IgD-negative memory B cell (primary cell): ENCODE results near the gene PHTF2. TPM values are rescaled to one million over a fixed set of nuclear protein-coding genes. Genes with fewer than 3 reads are reported as not detected.

ENCODE experiments used
- H3K27ac Mint-ChIP-seq, 3 donors: one replicate each; pipeline ENCODE4 v1.8.0; 2020 to 2022; ENCODE audit warnings: mild to moderate bottlenecking in 3 of 3, mixed read lengths in 3 of 3, moderate library complexity in 1 of 3
- H3K27me3 Mint-ChIP-seq: one replicate; pipeline ENCODE4 v1.8.0; 2021; ENCODE audit warnings: mixed read lengths
- H3K36me3 Mint-ChIP-seq: one replicate; pipeline ENCODE4 v1.8.0; 2020; ENCODE audit warnings: mild to moderate bottlenecking, mixed read lengths
- H3K4me1 Mint-ChIP-seq, 3 donors: one replicate each; pipeline ENCODE4 v1.8.0; 2020 to 2022; ENCODE audit warnings: mixed read lengths in 3 of 3, mild to moderate bottlenecking in 1 of 3
- H3K4me3 Mint-ChIP-seq, 4 donors: one replicate each; pipeline ENCODE4 v1.8.0; 2020 to 2022; ENCODE audit warnings: mild to moderate bottlenecking in 4 of 4, mixed read lengths in 4 of 4, moderate library complexity in 3 of 4
- H3K9me3 Mint-ChIP-seq, 3 donors: one replicate each; pipeline ENCODE4 v1.8.0; 2020 to 2021; ENCODE audit warnings: mixed read lengths in 3 of 3, mild to moderate bottlenecking in 1 of 3
- polyA plus RNA-seq: library from polyadenylated mRNA; unstranded; fragments of 300-500 nt; fragmentation: Illumina TruSeq; gene quantifications from one replicate; pipeline ENCODE4 v1.2.3, GENCODE V29; 2021

Gene PHTF2
- polyA plus RNA-seq, 1 donor from 2014 or later: 23.3 TPM

GRCh38 chr7:77930496-77930895 is 131.9 kb downstream of the PHTF2 start:
- Mint-ChIP-seq H3K4me1 (peaks cover 6 to 14% (median 12%) of the 10 kb centered on the region in 3 donors), H3K4me3 (no peak overlapping the region), H3K36me3 (peaks cover 8% of the 10 kb centered on the region), H3K9me3 (no peaks in the 10 kb centered on the region), H3K27me3 (no peaks in the 10 kb centered on the region), H3K27ac (no peak overlapping the region)

- Mint-ChIP-seq H3K9me3 (no peaks in the 10 kb centered on the region), H3K27ac (peak overlapping the region in 2 of 3 donors; percentile 2 to 8), H3K4me1 (peaks cover 11 to 18% (median 16%) of the 10 kb centered on the region in 3 donors), H3K36me3 (peaks cover 8% of the 10 kb centered on the region), H3K4me3 (no peak overlapping the region), H3K27me3 (no peaks in the 10 kb centered on the region)
Measured at GRCh38 chr7:77931841-77932240, 133.3 kb downstream of the PHTF2 start.

GRCh38 chr7:77933394-77933793 is 134.8 kb downstream of the PHTF2 start:
- H3K27me3 Mint-ChIP-seq: no peaks in the 10 kb centered on the region
- H3K36me3 Mint-ChIP-seq: peaks cover 6% of the 10 kb centered on the region
- H3K4me1 Mint-ChIP-seq: peaks cover 11 to 18% (median 16%) of the 10 kb centered on the region in 3 donors
- H3K4me3 Mint-ChIP-seq: peak overlapping the region in 1 of 4 donors; percentile 53
- no peaks in the 10 kb centered on the region for H3K9me3 Mint-ChIP-seq
- H3K27ac Mint-ChIP-seq: peak overlapping the region in 1 of 3 donors; percentile 48

- H3K27ac Mint-ChIP-seq: peak overlapping the region; percentile 43 to 75 (median 53)
- peaks cover 11 to 20% (median 14%) of the 10 kb centered on the region in 3 donors for H3K4me1 Mint-ChIP-seq
- no peaks in the 10 kb centered on the region for H3K9me3 Mint-ChIP-seq
- H3K36me3 Mint-ChIP-seq: no peaks in the 10 kb centered on the region
- H3K4me3 Mint-ChIP-seq: no peak overlapping the region
- H3K27me3 Mint-ChIP-seq: no peaks in the 10 kb centered on the region
Measured at GRCh38 chr7:77935652-77936348, 137.2 kb downstream of the PHTF2 start.

GRCh38 chr7:77940647-77941046 is 142.1 kb downstream of the PHTF2 start:
- no peak overlapping the region for H3K27ac Mint-ChIP-seq
- H3K9me3 Mint-ChIP-seq: no peaks in the 10 kb centered on the region
- no peak overlapping the region for H3K4me3 Mint-ChIP-seq
- H3K4me1 Mint-ChIP-seq: peaks cover 5 to 13% (median 7%) of the 10 kb centered on the region in 3 donors
- no peaks in the 10 kb centered on the region for H3K27me3 Mint-ChIP-seq
- no peaks in the 10 kb centered on the region for H3K36me3 Mint-ChIP-seq

- Mint-ChIP-seq H3K36me3 (no peaks in the 10 kb centered on the region), H3K4me3 (no peak overlapping the region), H3K27ac (no peak overlapping the region), H3K27me3 (no peaks in the 10 kb centered on the region), H3K4me1 (peaks cover 3 to 10% (median 5%) of the 10 kb centered on the region in 3 donors), H3K9me3 (no peaks in the 10 kb centered on the region)
Measured at GRCh38 chr7:77942431-77942830, 143.9 kb downstream of the PHTF2 start.

GRCh38 chr7:77944183-77945182 is 145.9 kb downstream of the PHTF2 start:
- Mint-ChIP-seq H3K36me3 (no peaks in the 10 kb centered on the region), H3K27ac (peak overlapping the region in 2 of 3 donors; percentile 42 to 47), H3K4me3 (no peak overlapping the region), H3K27me3 (no peaks in the 10 kb centered on the region), H3K9me3 (no peaks in the 10 kb centered on the region), H3K4me1 (peaks cover 3 to 10% (median 5%) of the 10 kb centered on the region in 3 donors)

GRCh38 chr7:77950548-77950947 is 152.0 kb downstream of the PHTF2 start:
- Mint-ChIP-seq H3K4me1 (peaks cover 0 to 2% (median 0%) of the 10 kb centered on the region in 3 donors), H3K4me3 (no peak overlapping the region), H3K27me3 (no peaks in the 10 kb centered on the region), H3K9me3 (no peaks in the 10 kb centered on the region), H3K36me3 (no peaks in the 10 kb centered on the region), H3K27ac (no peak overlapping the region)

GRCh38 chr7:77954773-77955555 is 156.4 kb downstream of the PHTF2 start:
- Mint-ChIP-seq H3K4me1 (peaks cover 0 to 2% (median 0%) of the 10 kb centered on the region in 3 donors), H3K36me3 (no peaks in the 10 kb centered on the region), H3K27ac (no peak overlapping the region), H3K9me3 (no peaks in the 10 kb centered on the region), H3K27me3 (no peaks in the 10 kb centered on the region), H3K4me3 (no peak overlapping the region)

- H3K27me3 Mint-ChIP-seq: no peaks in the 10 kb centered on the region
- H3K27ac Mint-ChIP-seq: no peak overlapping the region
- peaks cover 6% of the 10 kb centered on the region for H3K36me3 Mint-ChIP-seq
- no peak overlapping the region for H3K4me3 Mint-ChIP-seq
- H3K4me1 Mint-ChIP-seq: no peaks in the 10 kb centered on the region
- peaks cover 0 to 2% (median 0%) of the 10 kb centered on the region in 3 donors for H3K9me3 Mint-ChIP-seq
Measured at GRCh38 chr7:77958436-77958835, 159.9 kb downstream of the PHTF2 start.

- no peak overlapping the region for H3K27ac Mint-ChIP-seq
- H3K9me3 Mint-ChIP-seq: peaks cover 0 to 2% (median 0%) of the 10 kb centered on the region in 3 donors
- no peaks in the 10 kb centered on the region for H3K27me3 Mint-ChIP-seq
- peaks cover 0 to 2% (median 0%) of the 10 kb centered on the region in 3 donors for H3K4me1 Mint-ChIP-seq
- peaks cover 6% of the 10 kb centered on the region for H3K36me3 Mint-ChIP-seq
- no peak overlapping the region for H3K4me3 Mint-ChIP-seq
Measured at GRCh38 chr7:77959080-77959479, 160.5 kb downstream of the PHTF2 start.

GRCh38 chr7:77960336-77960735 is 161.8 kb downstream of the PHTF2 start:
- no peak overlapping the region for H3K4me3 Mint-ChIP-seq
- no peaks in the 10 kb centered on the region for H3K27me3 Mint-ChIP-seq
- H3K27ac Mint-ChIP-seq: no peak overlapping the region
- peaks cover 6% of the 10 kb centered on the region for H3K36me3 Mint-ChIP-seq
- peaks cover 0 to 2% (median 0%) of the 10 kb centered on the region in 3 donors for H3K9me3 Mint-ChIP-seq
- H3K4me1 Mint-ChIP-seq: peaks cover 0 to 2% (median 0%) of the 10 kb centered on the region in 3 donors

GRCh38 chr7:77967429-77967828 is 168.9 kb downstream of the PHTF2 start:
- Mint-ChIP-seq H3K27ac (peak overlapping the region in 1 of 3 donors; percentile 31), H3K9me3 (no peaks in the 10 kb centered on the region), H3K27me3 (no peaks in the 10 kb centered on the region), H3K36me3 (peaks cover 6% of the 10 kb centered on the region), H3K4me1 (peaks cover 0 to 2% (median 0%) of the 10 kb centered on the region in 3 donors), H3K4me3 (no peak overlapping the region)

- H3K27me3 Mint-ChIP-seq: no peaks in the 10 kb centered on the region
- no peak overlapping the region for H3K4me3 Mint-ChIP-seq
Measured at GRCh38 chr7:77971726-77972125, 173.2 kb downstream of the PHTF2 start.

More at GRCh38 chr7:77971726-77972125, 173.2 kb downstream of the PHTF2 start:
- Mint-ChIP-seq H3K27ac (no peak overlapping the region), H3K36me3 (peaks cover 5% of the 10 kb centered on the region), H3K9me3 (no peaks in the 10 kb centered on the region), H3K4me1 (peaks cover 0 to 2% (median 0%) of the 10 kb centered on the region in 3 donors)
